Hematopoietic multipotent progenitor cell treated with erythropoietin and hydrocortisone succinate and interleukin-3 and kit ligand, for 4 days (in vitro differentiated cells): Measurements from ENCODE around the gene CSNK1E.

Experiments
- DNase-seq: peaks from one replicate; pipeline ENCODE4 v3.0.0-alpha.2; 2015

CSNK1E gene

GRCh38 chr22:38249301-38249700 is 67.9 kb downstream of the CSNK1E start:
- DNase-seq: no peak

DNA sequence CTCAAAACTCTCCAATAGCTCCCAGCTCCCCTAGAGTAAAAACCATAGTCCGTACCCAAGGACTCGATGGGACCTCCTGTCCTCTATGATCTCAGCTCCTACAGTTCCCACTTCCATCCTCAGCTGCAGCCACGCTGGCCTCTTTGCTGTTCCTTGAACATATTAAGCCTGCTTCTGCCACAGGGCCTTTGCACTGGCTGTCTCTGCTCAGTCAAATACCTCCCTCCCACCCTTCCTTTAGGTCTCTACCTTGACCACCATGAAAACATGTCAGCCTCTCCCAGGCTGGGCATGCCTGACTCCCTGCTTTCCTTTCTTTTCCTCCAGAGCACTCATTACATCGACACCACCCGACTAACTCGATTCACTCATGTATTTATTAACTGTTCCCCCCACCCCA is 69.0 kb downstream of the CSNK1E start:
- DNase-seq: no peak

DNA sequence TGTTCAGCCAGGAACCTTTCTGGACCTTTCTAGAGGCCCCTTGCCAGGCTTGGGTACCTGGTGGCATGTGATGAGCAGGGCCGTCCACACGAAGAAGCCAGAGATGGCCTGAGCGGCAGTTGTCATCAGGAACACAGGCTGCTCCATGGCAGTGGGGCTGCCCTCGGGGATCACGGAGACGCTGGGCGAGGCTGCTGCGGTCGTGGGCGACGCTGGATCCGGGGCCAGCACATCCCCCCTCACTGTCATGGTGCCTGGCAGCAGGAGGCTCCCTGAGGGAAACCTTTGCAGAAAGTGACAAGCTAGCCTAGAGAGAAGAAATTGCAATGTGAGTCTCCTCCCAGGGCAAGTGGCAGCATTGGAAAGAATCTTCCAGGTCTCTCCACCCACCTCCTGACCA is 69.5 kb downstream of the CSNK1E start:
- DNase-seq: no peak

- DNase-seq: no peak
These were observed 70.5 kb downstream of the CSNK1E start for GRCh38 chr22:38246692-38247091.

GRCh38 chr22:38246046-38246658 is 71.1 kb downstream of the CSNK1E start:
- DNase-seq: no peak

GRCh38 chr22:38244106-38244505 is 73.1 kb downstream of the CSNK1E start:
- no peak for DNase-seq

DNA sequence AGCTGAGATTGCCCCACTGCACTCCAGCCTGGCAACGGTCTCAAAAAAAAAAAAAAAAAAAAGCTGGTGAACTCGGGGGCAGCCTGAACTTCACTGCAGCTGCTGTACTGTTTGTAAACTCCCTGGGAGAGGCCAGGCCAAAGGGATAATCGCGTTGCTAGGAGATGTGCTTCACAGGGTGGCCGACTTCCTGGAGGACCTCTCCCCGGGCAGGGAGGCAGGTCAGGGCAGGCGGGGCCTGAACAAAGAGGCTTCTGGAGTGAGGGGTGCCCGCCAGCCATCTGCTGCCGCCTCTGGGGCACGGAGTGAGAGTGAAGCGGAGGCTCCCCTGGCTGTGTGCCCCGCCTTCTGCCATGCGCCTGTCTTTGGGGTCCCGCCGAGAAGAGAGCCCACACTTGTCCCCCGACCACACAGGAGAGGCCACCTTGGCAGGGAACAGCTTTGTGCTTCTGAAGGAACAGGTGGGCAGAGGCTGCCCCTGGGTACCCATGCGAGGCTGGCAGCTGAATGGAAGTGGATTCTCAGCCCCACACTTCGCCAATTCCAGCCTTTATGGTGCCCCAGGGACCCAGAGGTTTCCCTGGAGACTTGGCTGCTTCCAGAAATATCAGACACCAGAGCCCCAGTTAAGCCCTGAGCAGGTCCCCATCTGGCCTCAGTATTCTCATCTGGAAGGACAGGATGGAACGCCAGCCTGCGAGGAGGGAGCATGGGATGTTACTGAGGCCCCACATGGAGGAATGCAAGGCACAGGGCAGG is 74.0 kb downstream of the CSNK1E start:
- no peak for DNase-seq

DNA sequence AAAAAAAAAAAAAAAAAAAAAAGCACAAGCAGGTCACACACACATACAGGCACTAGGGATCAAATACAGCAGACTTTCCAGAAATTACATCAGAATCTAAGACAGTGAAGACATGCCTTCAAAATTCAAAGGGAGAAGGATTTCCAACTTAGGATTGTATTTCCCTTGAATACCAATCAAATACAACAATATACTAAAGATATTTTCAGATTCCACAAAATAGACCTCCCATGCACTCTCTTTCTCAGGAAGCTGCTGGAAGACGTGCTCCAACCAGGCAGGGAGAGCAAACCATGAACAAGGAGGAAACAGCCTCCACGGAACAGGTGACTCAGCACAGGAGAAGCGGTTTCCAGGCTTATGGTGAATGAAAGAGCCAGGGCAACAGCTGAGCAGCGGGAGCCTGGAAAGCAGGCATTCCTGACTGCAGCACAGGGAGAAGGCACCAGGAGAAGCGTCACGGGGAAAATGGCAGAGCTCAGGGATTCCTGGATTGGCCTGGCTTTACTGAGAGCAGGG is 76.4 kb downstream of the CSNK1E start:
- no peak for DNase-seq
